ENCODE data around the gene TRMT10B. TPM values are rescaled to one million over a fixed set of nuclear protein-coding genes. Genes with fewer than 3 reads are reported as not detected.
A peak's percentile ranks its signal among the peaks of the same experiment; 100 is the strongest.
"Not testable (repeated sequence)": the region's sequence is repeated elsewhere in the genome, so short reads cannot be mapped to it uniquely, and the experiment has no call there.

The TRMT10B gene
- total RNA-seq, 1 donor from 2014 or later: 2.4 TPM

DNA sequence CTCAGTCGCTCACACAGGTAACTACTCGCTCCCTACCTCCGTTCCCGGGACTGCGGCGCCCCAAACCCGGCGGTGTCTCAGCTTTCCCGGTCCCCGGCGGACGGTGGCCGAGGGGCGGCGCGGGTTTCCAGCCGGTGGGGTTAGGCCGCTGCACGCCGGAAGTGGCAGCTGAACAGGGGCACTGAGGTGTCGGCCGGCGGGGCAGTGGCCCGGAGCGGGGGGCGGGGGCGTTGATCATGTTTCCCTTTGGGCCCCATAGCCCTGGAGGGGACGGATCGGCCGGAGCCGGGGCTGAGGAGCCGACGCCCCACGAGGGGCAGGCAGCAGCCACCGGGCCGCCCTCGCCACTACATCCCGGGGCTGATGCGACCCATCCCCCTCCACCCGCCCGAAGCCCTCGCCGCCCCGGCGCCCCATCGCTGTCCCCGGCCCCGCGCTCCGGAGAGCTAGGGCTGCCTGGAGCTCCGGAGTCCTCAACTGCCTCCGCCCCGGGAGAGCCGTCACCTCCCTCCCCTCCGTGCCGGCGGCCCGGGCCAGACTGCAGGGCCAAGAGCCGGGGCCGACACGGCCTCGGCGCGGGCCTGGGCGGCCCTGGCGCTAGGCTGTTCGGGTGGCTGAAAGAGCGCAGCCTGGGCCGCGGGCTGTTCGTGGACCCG is 47.2 kb downstream of the TRMT10B start, which contains the start of gene DCAF10:
DCAF10 (plus strand) TSS at position 167 of the 656 bp plus-strand sequence; CDS start at position 237, 70 bp downstream.
- peak; percentile 36 for DNase-seq (ENCODE audit: low read depth, low spot score)

DNA sequence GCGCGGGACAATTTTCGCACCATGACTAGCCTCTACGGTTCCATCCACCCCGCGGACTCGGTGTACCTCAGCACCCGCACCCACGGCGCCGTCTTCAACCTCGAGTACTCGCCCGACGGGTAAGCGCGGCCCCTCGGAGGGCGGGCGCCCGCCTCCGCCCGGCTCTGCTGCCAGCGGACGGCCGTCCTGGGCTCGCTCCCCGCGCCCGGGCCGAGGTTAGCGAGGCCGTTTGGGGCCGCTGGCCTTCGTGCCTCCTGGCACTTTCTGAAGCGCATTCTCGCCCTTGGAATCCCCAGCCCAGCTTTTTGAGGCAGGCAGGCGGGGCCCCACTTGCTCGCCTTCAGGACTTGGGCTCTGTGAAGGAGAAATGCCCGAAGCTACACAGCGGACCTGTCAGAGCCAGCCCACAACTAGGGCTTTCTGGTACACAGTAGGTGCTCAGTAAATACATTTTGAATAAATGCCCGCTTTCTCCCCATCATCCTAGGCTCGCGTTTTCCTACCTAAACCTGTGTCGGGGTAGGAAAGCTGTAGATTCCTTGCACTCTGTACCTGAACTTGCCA is 47.8 kb downstream of the TRMT10B start:
- DNase-seq (ENCODE audit: low read depth, low spot score): no peak

DNA sequence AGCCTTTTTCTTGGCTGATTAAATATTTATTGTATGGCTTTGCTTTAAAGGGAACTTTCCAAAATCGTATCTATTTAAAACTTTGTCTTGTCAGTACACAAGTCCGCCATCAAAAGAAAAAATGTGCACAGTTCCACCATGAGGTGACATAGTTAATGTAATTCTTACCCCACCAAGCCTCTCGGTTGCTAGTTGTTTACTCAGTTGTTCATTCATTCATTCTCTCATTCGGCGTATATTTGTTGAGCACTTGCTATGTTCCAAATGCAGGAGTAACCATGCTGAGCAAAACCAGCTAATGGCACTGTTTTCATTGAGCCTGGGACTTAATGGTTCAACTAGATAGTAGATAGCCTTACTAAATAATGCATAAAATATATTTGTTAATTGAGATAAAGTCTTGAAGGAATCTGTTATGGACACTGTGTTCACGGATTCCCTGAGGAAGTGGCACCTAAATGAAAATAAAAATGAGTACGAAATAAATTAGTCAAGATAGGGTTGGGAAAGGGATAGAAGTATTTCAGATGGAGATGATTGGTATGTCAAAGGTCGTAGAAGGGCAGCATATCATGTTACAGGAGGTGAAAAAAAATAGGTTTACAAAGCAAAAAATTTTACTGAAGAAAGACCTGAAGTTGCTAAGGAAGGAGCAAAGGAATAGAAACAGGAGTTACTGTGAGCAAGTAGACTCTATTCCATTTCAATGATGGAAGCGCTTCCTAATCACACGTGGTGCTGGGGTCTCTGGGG is 48.5 kb downstream of the TRMT10B start:
- no peak for DNase-seq (ENCODE audit: low read depth, low spot score)

DNA sequence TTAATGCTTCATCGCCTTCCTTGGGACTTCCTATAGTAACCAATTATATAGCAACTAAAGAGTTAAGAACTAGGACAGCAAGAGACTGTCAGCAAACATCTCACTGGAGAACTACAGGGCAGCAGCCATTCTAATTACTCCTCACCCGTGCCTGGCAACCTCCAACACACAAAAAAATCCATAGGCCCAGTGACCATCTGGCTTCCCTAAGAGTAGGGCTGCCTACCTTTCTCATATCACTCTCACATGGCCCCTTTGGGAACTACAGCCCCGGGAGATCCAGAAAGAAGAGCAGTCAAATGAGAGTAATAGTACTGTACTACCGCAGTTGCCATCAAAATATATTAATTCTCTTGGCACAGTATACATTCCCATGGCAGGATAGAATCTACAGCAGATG is 52.7 kb downstream of the TRMT10B start:
- no peak for DNase-seq (ENCODE audit: low read depth, low spot score)

DNA sequence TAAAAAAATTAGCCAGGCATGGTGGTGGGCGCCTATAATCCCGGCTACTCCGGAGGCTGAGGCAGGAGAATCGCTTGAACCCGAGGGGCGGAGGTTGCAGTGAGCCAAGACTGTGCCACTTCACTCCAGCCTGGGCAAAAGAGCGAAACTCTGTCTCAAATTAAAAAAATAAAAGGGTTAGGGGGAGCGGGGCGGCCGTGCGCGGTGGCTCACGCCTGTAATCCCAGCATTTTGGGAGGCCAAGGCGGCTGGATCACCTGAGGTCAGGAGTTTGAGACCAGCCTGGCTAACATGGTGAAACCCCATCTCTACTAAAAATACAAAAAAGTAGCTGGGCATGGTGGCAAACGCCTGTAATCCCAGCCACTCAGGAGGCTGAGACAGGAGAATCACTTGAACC is 56.1 kb downstream of the TRMT10B start:
- DNase-seq (ENCODE audit: low read depth, low spot score): not testable (repeated sequence)

DNA sequence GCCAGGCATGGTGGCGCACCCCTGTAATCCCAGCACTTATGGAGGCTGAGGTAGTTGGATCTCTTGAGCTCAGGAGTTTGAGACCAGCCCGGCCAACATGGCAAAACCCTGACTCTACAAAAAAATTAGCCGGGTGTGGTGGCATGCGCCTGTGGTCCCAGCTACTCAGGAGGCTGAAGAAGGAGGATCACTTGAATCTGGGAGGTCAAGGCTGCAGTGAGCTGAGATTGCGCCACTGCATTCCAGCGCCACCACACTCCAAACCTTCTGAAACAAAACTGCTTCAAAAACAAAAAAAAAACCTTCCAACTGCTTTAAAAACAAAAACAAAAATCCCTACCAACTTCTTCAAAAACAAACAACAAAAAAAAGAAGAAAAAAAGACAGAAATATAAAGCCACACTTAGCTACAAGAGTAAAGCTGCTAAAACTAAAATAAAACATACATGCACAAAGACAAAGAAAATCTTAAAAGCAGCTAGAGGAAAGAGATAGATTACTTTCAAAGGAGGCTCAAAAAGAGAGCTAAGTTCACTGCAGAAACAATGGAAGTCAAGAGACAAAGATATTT is 58.4 kb downstream of the TRMT10B start:
- DNase-seq (ENCODE audit: low read depth, low spot score): no peak

DNA sequence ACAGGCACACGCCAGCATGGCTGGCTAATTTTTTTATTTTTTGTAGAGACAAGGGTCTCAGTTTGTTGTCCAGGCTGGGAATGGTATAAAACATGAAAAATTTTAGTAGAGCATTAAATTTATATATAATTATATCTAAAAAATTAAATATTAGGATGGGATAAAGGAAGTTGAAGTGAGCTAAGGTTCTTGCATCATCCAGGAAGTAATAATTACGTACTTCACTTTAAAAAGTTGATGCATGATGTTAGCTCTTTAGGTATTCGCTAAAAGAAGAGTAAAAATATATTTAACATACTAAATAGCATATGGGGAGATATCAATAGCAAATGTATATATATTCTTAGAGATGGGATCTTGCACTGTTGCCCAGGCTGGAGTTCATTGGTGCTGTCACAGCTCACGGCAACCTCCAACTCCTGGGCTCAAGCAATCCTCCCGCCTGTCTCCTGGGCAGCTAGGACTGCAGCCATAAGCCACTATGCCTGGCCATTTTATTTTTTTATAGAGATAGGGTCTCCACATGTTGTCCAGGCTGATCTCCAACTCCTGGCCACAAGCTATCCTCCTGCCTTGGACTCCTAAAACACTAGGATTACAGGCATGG is 59.3 kb downstream of the TRMT10B start:
- no peak for DNase-seq (ENCODE audit: low read depth, low spot score)

DNA sequence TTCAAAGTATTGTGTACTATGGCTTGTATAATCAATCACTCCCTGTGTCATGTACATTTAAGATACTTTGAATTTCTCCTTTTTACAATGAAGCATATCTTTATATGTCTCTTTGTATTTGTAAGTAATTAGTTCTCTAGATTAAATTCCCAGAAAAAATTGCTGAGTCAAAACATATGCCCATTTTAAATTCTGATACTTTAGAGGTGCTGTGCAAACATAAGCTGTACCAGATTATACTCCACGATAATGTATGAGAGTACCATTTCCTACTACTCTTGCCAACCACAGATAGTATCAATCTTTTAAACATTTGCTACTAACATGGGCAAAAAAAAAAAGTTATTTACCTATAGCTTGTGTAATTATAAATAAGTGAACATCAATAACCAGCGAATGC is 65.2 kb downstream of the TRMT10B start:
- no peak for DNase-seq (ENCODE audit: low read depth, low spot score)

DNA sequence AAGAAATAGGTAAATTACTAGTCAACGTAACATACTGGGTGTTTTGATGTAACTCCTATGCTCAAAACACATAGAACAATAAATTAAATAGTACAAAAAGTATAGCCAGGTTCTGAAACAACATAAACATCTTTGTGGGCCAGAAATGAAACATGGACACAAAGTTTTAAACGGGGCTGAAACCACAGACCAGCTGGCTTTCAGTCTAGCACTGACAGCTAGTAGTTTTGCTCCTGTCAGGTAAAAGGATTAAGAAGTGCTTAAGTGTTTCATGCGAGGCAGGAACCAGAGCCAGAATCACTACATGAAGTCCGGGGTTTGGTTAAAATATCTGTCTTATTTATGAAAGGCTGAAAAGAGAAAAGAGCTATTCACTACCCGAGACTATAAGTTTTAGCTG is 66.5 kb downstream of the TRMT10B start:
- no peak for DNase-seq (ENCODE audit: low read depth, low spot score)

DNA sequence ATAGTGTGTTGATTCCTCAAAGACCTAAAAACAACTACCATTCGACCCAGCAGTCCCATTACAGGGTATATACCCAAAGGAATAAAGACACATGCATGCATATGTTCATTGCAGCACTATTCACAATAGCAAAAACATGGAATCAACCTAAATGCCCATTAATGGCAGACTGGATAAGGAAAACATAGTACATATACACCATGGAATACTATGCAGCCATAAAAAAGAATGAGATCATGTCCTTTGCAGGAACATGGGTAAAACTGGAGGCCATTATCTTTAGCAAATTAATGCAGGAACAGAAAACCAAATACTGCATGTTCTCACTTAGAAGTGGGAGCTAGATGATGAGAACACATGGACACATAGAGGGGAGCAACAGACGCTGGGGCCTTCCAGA is 71.6 kb downstream of the TRMT10B start:
- not testable (repeated sequence) for DNase-seq (ENCODE audit: low read depth, low spot score)

DNA sequence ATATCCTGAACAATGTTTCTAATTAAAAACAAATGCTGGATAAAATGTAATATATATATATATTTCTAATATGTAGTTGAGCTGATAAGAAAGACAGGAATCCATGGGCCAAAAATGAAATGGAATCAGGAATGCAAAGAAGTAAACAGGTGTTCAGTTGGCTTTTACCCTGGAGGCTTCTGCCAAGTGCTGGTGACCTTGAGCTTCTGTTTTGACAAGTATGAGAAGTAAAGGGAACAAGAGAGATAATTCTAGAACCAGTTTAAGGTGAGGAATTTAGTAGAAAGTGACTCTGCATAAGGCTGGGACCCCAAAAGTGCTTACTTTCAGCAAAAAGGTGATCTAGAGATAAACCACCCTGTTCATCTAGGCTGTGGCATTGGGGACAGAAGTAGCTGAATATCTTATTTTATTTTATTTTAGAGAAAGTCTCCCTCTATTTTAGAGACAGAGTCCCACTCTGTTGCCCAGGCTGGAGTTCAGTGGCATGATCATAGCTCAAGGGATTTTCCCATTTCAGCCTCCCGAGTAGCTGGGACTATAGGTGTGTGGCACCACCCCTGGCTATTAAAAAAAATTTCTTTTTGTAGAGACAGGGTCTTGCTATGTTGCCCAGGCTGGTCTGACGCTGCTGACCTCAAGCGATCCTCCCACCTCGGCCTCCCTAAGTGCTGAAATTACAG is 74.0 kb downstream of the TRMT10B start:
- DNase-seq (ENCODE audit: low read depth, low spot score): no peak

Other genes starting within 250 kb of the TRMT10B start
- 9.5 and 14.2 TPM in 2 replicates for gene FBXO10, start 177.4 kb upstream of the TRMT10B start, total RNA-seq
- gene TOMM5, start 161.2 kb upstream of the TRMT10B start, total RNA-seq: 217 and 233 TPM in 2 replicates
- gene FRMPD1, start 102.9 kb upstream of the TRMT10B start, total RNA-seq: not detected in 2 replicates
- gene EXOSC3, start 31.3 kb downstream of the TRMT10B start, total RNA-seq: 28.7 and 57.0 TPM in 2 replicates
- 21.0 and 32.8 TPM in 2 replicates for gene DCAF10, start 47.0 kb downstream of the TRMT10B start, total RNA-seq
- 79.3 and 119 TPM in 2 replicates for gene SLC25A51, start 150.3 kb downstream of the TRMT10B start, total RNA-seq

All from pulmonary artery endothelial cell (primary cell).